Right kidney (tissue), 1 donor: ENCODE measurements around the gene CDH13.

Experiments used
- DNase-seq: peaks from one replicate; pipeline ENCODE4 v3.0.0-alpha.2; 2016

The CDH13 gene

GRCh38 chr16:82653550-82654511, 27.1 kb downstream of the CDH13 start:
- no peak for DNase-seq

- DNase-seq = no peak
These were observed 28.4 kb downstream of the CDH13 start for GRCh38 chr16:82655072-82655714.

DNA sequence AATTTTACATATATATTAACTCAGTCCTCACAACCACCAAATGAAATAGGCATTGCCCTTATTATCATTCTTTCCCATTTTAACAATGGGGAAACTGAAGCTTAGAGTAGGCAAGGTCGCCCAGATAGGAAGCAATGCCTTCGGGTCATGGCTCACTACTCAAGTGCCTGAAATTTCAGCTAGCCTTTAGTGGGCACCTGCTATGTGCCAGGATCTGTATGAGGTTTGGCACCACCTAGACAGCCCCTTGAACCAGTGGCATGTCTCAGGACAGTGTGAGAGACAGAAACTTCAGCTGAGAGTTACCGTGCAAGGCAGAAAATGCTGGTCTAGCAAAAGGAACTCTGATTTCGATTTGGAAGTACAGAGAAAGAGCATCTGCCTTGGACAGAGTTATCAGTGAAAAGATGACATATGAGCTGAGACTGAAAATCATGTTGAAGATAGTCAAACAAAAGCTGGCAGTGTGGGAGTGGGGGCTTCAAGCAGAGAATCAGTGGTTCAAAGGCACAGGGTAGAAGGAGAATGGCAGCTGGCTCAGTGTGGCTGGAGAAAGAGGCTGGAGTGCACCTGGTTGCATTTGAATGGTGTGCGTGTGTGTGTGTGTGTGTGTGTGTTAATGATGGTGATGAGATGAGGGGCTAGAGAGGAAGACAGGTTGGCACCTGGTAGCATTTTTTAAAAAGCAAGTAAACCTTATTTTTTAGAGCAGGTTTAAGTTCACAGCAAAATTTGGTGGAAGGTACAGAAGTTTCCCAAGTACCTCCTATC, 29.1 kb downstream of the CDH13 start:
- no peak for DNase-seq

DNA sequence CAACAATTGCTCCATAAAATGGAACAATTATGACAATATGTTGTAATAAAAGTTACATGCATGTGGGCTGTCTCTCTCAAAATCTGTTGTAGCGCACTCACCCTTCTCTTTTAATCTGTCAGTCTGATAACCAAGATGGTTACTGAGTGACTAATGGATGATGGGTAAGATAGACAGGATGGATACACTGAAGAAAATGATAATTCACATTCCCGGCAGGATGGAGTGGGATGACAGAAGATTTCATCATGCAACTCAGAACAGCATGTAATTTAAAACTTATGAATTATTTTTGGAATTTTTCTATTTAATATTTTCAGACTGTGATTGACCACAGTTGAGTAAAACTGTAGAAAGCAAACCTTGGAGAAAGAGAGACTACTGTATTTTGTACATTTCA, 30.5 kb downstream of the CDH13 start:
- no peak for DNase-seq

GRCh38 chr16:82657786-82658185, 31.0 kb downstream of the CDH13 start:
- no peak for DNase-seq

- no peak for DNase-seq
These were observed 32.0 kb downstream of the CDH13 start for GRCh38 chr16:82658796-82659195.

DNA sequence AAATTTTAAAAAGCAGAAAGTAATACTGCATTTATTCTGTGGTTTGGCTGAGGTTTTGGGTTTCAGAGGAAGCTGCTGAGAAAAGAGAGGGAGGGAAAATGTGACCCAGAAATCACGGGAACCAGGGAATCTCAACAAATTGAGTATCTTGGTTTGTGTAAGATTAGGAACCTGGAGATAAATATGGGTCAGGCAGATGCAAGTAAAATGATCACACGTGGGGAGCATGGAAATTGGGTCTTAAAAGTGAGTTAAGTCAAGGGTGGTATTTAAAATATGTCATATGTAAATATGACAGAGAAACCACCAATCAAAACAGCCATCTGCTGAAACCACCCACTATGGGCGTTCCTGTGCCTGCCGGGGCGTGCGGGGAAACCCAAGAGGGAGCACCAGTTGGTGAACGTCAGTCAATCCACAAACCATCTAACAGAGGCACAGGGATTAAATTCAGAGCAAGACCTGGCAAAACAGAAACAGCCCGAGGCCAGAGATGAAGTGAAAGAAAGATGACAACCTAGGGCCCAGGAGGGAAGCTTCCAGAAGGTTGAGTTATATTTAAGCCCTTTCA, 33.4 kb downstream of the CDH13 start:
- DNase-seq = no peak

GRCh38 chr16:82660966-82661365, 34.2 kb downstream of the CDH13 start:
- no peak for DNase-seq

GRCh38 chr16:82664181-82664580, 37.4 kb downstream of the CDH13 start:
- no peak for DNase-seq

- no peak for DNase-seq
These were observed 38.3 kb downstream of the CDH13 start for GRCh38 chr16:82665025-82665424.

DNA sequence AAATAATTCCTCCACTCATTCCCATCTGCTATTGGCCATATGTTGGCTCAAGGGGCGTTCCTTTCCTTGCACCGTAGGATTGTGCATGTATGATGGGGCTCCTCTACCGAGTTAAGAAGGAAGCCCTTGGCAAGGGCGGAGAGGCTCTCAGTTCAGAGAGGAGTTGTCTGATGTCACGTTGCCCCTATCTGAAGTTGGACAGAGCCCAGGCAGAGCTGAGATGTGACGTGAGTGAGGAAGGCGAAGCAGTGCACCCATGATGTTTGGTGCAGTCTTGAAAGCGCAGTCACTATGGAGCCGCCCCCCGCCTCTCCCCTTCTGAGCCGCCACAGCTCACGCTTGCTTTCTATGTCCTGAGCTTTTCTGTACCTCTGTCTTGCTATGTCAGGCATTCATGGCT, 40.7 kb downstream of the CDH13 start:
- DNase-seq = no peak

GRCh38 chr16:82668094-82668493, 41.3 kb downstream of the CDH13 start:
- DNase-seq = no peak

- no peak for DNase-seq
These were observed 45.0 kb downstream of the CDH13 start for GRCh38 chr16:82671741-82672140.

DNA sequence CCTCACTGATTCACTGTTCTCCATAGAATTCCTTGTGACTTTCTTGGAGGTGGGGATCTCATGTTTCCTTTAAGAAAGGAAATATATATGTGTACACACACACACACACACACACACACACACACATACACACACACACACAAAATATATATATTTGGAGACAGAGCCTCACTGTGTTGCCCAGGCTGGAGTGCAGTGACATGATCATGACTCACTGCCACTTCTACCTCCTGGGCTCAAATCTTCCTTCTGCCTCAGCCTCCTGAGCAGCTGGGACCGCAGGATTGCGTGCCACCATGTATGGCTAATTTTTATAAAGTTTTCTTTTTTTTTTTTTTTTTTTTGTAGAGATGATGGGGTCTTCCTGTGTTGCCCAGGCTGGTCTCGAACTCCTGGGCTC, 45.9 kb downstream of the CDH13 start:
- no peak for DNase-seq

DNA sequence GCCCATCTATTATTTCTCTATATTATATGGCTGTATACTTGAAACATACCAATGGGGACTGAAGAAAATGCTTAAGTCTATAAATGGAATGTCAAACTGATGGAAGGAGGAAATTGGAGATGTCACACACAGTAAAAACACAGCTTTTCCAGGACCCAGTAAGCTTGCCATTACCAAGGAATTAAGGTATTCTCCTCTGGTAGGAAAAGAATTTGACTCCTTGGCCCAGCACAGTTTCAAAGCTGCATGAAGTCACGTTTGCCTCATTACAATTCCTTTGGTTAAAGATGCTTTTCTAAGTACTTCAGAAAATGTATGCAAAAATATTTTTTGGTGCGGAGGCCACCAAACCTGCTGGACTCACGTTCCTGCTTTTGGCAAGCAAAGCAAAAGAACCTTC, 48.5 kb downstream of the CDH13 start:
- no peak for DNase-seq

DNA sequence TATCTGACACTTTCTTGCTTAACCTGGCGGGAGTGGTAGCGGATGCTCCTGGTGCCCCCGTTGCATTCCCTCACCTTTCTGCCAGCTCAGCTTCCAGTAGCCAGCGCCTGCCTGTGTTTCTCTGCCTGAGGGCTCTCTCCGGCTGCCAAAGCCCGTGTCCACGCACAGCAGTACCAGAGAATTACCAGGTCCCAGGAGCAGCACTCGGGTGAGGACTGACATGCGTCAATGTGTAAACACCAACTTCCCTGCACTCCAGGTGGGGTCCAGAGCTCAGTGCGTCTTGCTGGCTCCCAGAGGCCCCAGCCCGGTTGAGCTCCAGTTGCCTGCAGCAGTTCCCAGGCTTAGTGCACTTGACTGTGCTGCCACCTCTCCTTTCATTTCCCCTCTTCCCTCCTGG, 54.8 kb downstream of the CDH13 start:
- DNase-seq = no peak

DNA sequence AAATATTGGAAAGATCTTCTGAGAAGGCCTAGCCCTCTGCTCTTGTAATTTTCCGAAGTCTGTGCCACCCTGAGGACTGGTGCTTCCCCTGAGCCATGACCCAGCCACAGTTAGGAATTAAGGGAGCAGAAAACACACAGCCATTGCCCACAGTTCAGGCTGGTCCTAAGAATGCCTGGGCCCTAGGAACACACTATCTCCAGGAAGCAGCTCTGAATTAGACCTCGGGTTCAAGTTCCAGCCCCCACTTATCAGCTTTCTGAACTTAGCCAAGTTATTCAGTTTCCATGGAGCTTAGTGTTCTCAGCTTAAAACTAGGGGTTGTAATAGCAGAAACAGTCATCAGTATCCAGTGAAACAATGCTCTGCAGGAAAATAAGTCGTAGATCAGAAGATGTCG, 56.0 kb downstream of the CDH13 start:
- DNase-seq = no peak

GRCh38 chr16:82684256-82684655, 57.5 kb downstream of the CDH13 start:
- no peak for DNase-seq

DNA sequence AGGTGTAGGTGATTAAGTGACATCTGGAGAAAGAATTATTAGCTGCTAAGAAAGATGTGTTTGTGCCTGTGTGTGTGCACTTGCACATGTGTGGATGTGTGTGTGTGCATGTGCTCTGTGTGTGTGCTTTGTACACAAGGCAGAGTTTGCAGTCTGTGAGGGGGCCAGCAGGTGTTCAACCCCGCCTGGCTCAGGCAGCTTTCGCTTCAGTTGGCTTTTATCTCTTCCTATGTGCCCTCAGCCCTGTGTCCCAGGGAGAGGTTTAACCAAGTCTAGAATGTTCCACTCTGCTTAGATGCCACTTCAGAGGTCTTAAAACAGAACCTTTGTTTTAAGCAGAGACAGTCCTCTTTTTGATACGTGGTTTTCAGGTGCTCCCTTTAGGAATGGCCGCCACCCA, 58.8 kb downstream of the CDH13 start:
- no peak for DNase-seq

- DNase-seq = no peak
These were observed 67.6 kb downstream of the CDH13 start for GRCh38 chr16:82694239-82694874.

DNA sequence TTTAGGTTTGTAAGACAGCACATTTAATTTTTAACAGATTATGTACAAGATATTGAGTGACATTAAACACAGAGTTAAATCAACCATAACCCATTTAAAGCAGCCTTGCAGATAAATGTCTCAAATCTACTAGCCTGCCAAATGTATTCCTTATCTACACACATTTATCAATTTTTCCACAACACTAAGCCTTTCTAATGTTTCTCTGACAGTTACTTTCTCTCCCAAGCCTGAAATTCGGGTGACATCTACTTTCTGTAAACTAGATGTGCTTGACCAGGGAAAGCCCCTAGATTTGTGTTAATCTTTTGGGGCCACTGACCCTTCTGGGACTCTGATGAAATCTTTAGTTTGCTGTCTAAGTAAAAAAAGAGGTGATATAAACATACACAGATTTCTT, 69.0 kb downstream of the CDH13 start:
- no peak for DNase-seq

- no peak for DNase-seq
These were observed 72.5 kb downstream of the CDH13 start for GRCh38 chr16:82699260-82699659.
